ENCODE measurements around the gene NUCB1.
"Not testable (repeated sequence)": the region's sequence is repeated elsewhere in the genome, so short reads cannot be mapped to it uniquely, and the experiment has no call there.

The NUCB1 gene

GRCh38 chr19:48899781-48900476 is at the start of gene NUCB1:
NUCB1 (plus strand) TSS chr19:48900312; CDS start chr19:48900797, 485 bp downstream.
- DNase-seq: peak; percentile 100

GRCh38 chr19:48852292-48852691 is 47.8 kb upstream of the NUCB1 start:
- DNase-seq: no peak

- DNase-seq: no peak
These were observed 46.6 kb upstream of the NUCB1 start for GRCh38 chr19:48853483-48853882.

- DNase-seq: no peak
These were observed 46.0 kb upstream of the NUCB1 start for GRCh38 chr19:48854103-48854502.

GRCh38 chr19:48856921-48857320 is 43.2 kb upstream of the NUCB1 start:
- no peak for DNase-seq

- DNase-seq: peak; percentile 80
These were observed 41.0 kb upstream of the NUCB1 start for GRCh38 chr19:48858984-48859710.

GRCh38 chr19:48859711-48860572 is 40.2 kb upstream of the NUCB1 start:
- DNase-seq: no peak

GRCh38 chr19:48861313-48861712 is 38.8 kb upstream of the NUCB1 start:
- DNase-seq: no peak

- no peak for DNase-seq
These were observed 37.3 kb upstream of the NUCB1 start for GRCh38 chr19:48862827-48863226.

- no peak for DNase-seq
These were observed 33.4 kb upstream of the NUCB1 start for GRCh38 chr19:48866692-48867091.

- DNase-seq: no peak
These were observed 32.9 kb upstream of the NUCB1 start for GRCh38 chr19:48867123-48867745.

GRCh38 chr19:48867746-48868113 is 32.4 kb upstream of the NUCB1 start:
- DNase-seq: no peak

GRCh38 chr19:48868114-48868886 is 31.8 kb upstream of the NUCB1 start, which contains the start of gene PLEKHA4:
PLEKHA4 (minus strand) TSS chr19:48868617; CDS start chr19:48867620, 997 bp downstream.
- no peak for DNase-seq

GRCh38 chr19:48870048-48870447 is 30.1 kb upstream of the NUCB1 start:
- DNase-seq: no peak

- DNase-seq: not testable (repeated sequence)
These were observed 28.5 kb upstream of the NUCB1 start for GRCh38 chr19:48871471-48872181.

- DNase-seq: peak; percentile 99
These were observed 27.8 kb upstream of the NUCB1 start, which contains the start of gene PPP1R15A for GRCh38 chr19:48872182-48872883. PPP1R15A (plus strand) TSS chr19:48872421; CDS start chr19:48873234, 813 bp downstream.

GRCh38 chr19:48872884-48873475 is 27.1 kb upstream of the NUCB1 start:
- DNase-seq: peak; percentile 80

GRCh38 chr19:48873476-48874302 is 26.4 kb upstream of the NUCB1 start:
- no peak for DNase-seq
